Skeletal muscle satellite cell (primary cell): Measurements from ENCODE around the gene TXNDC12. TPM values are rescaled to one million over a fixed set of nuclear protein-coding genes. Genes with fewer than 3 reads are reported as not detected.
"Not testable (repeated sequence)": the region's sequence is repeated elsewhere in the genome, so short reads cannot be mapped to it uniquely, and the experiment has no call there.

Experiments used
- H3K27me3 ChIP-seq: 2 replicates; pipeline ENCODE4 v1.7.0; 2013; ENCODE audit warnings: low read length; ENCODE audit not compliant: control insufficient read depth, insufficient read depth
- H3K36me3 ChIP-seq: 2 replicates; pipeline ENCODE4 v1.7.0; 2013; ENCODE audit warnings: mild to moderate bottlenecking, control low read depth, low read length; ENCODE audit not compliant: insufficient read depth
- H3K4me1 ChIP-seq: 2 replicates; pipeline ENCODE4 v1.7.0; 2013; ENCODE audit warnings: low read length; ENCODE audit not compliant: control insufficient read depth, insufficient read depth
- H3K4me2 ChIP-seq: 2 replicates; pipeline ENCODE4 v1.7.0; 2013; ENCODE audit warnings: mild to moderate bottlenecking, low read length
- H3K4me3 ChIP-seq: 2 replicates; pipeline ENCODE4 v1.7.0; 2013; ENCODE audit warnings: low read length
- H3K9ac ChIP-seq: 2 replicates; pipeline ENCODE4 v1.7.0; 2013; ENCODE audit warnings: mild to moderate bottlenecking, low read depth, low read length, moderate library complexity
- H3K9me3 ChIP-seq: replicated peaks from 2 replicates; pipeline ENCODE4 v1.7.0; 2013; ENCODE audit warnings: mild to moderate bottlenecking, control low read depth, low read length
- total RNA-seq: library from RNA; depleted of rRNA; stranded (reverse); fragments of >200 nt; gene quantifications from 2 replicates; pipeline ENCODE4 v1.2.3, GENCODE V29; 2012; rRNA removed

TXNDC12 gene
- 46.9 and 53.5 TPM in 2 replicates for total RNA-seq

DNA sequence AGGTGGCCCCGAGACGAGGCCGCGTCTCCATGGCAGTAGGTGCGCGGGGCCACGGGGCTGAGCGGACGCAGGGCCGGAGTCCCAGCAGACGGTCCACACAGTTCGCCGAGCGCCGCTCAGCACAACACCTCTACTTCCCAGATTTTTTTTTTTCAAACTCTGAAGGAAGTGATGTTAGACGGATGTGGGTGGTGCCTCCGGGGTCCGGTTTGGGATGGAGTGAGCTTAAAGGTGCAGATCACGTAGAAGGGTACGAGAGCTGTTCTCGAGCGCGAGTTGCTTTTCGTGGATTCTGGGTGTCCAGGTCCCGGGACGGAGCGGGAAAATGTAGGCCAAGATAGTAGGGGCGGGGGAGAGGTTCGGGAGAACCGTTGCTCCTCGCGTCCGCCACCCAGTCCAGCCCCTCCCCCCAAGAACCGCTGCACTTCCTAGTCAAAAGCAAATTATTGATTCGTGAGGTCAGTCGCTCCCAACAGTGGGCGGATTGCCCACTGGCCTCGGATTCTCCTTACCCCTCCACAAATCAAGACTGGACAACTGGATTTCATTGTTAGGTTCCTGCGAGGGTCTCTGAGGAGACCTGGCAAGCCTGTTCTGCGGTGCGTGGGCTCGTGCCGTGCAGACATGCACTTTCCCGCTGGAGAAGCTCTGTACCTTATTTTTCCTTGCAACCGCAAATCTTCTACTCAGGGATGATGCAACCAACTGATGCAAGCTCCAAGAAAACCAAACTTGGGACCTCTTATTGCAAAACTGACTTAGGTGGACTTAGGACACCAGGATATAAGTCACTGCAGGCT is at the start of gene TXNDC12:
Gene TXNDC12 (minus strand): TSS at position 126 of the 800 bp plus-strand sequence. CDS start 95 bp downstream, at position 31.
- H3K36me3 ChIP-seq, result peaks cover 14% of the 10 kb centered on the region
- H3K27me3 ChIP-seq, result no peaks in the 10 kb centered on the region
- H3K4me1 ChIP-seq, result peaks cover 35% of the 10 kb centered on the region
- peak within 1 kb of the TSS; percentile 94 for H3K9ac ChIP-seq
- H3K9me3 ChIP-seq, result no peaks in the 10 kb centered on the region
- peak within 1 kb of the TSS; percentile 96 for H3K4me2 ChIP-seq
- peak within 1 kb of the TSS; percentile 97 for H3K4me3 ChIP-seq

DNA sequence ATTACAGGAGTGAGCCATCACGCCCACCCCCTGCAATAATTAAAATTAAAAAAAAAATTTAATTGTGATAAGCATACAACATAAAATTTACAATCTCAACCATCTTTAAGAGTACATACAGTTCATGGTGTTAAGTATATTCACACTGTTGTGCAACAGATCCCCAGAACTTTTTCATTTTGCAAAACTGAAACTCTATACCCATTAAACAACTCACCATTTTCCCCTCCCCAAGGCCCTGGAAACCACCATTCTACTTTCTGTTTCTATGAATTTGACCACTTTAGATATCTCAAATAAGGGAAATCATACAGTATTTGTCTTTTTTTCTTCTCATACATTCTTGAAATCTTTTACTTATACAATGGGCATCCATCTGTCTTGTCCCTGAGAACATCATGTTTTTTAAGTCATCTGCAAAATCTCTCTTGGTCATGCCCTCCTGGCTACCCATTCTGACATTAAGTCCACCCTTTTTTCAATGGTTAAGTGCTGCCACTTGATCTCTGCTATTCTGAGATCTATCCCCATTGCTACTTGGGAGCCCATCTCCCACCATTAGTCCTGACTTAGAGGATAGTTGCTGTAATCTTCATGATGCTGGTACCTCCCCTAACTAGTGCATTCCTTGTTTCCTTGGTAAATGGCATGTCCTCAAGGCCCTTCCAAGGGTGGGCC is 47.5 kb upstream of the TXNDC12 start:
- Histone ChIP-seq H3K4me1 (no peaks in the 10 kb centered on the region), H3K36me3 (no peaks in the 10 kb centered on the region), H3K4me2 (no peak overlapping the region), H3K27me3 (no peaks in the 10 kb centered on the region), H3K9ac (no peak overlapping the region), H3K9me3 (no peaks in the 10 kb centered on the region), H3K4me3 (no peak overlapping the region)

DNA sequence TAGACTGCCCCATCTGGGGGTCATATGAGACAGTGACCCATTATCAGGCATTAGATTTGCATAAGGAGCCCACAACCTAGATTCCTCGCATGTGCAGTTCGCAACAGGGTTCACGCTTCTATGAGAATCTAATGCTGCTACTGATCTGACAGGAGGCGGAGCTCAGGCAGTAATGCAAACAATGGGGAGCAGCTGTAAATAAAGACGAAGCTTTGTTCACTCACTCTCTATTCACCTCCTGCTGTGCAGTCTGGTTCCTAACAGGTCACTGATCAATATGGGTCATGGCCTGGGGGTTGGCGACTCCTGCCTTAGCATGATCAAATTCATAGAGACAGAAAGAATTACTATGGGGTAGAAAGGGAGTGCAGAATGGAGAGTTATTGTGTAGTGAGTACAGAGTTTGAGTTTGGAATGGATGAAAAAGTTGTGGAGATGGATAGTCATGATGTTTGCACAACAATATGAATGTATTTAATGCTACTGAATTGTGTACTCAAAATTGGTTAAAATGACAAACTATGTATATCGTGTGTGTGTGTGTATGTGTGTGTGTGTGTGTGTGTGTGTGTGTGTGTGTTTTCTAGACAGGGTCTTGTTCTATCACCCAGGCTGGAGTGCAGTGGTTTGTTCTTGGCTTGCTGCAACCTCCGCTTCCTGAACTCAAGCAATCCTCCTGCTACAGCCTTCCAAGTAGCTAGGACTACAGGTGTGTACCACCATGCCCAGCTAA is 43.3 kb upstream of the TXNDC12 start:
- no peaks in the 10 kb centered on the region for H3K36me3 ChIP-seq
- no peaks in the 10 kb centered on the region for H3K27me3 ChIP-seq
- H3K4me3 ChIP-seq, result no peak overlapping the region
- no peak overlapping the region for H3K9ac ChIP-seq
- no peaks in the 10 kb centered on the region for H3K4me1 ChIP-seq
- H3K4me2 ChIP-seq, result no peak overlapping the region
- H3K9me3 ChIP-seq, result no peaks in the 10 kb centered on the region

DNA sequence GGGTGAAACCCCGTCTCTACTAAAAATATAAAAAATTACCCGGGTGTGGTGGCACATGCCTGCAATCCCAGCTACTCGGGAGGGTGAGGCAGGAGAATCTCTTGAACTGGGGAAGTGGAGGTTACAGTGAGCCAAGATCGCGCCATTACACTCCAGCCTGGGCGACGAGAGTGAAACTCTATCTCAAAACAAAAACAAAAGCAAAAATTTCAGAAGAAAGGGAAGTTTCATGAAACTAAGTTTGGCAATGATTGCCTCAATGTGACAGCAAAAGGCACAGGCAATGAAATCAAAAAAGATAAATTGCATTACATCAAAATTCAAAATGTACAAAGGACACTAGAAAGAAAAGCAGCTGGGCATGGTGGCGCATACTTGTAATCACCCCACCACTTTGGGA is 41.2 kb upstream of the TXNDC12 start:
- Histone ChIP-seq H3K4me3 (no peak overlapping the region), H3K4me1 (no peaks in the 10 kb centered on the region), H3K4me2 (no peak overlapping the region), H3K9me3 (no peaks in the 10 kb centered on the region), H3K27me3 (no peaks in the 10 kb centered on the region), H3K9ac (no peak overlapping the region), H3K36me3 (peaks cover 1% of the 10 kb centered on the region)

DNA sequence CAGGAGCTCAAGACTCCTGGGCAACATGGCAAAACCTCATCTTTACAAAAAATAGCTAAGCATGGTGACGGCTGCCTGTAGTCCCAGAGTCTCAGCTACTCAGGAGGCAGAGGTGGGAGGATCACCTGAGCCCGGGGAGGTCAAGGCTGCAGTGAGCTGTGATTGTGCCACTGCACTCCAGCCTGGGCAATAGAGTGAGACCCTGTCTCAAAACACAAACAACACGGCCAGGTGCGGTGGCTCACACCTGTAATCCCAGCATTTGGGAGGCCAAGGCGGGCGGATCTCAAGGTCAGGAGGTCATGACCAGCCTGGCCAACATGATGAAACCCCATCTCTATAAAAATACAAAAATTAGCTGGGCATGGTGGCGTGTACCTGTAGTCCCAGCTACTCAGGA is 39.3 kb upstream of the TXNDC12 start:
- not testable (repeated sequence) for H3K4me1 ChIP-seq, H3K9ac ChIP-seq, H3K9me3 ChIP-seq, H3K27me3 ChIP-seq, H3K4me2 ChIP-seq, H3K4me3 ChIP-seq
- peaks cover 11% of the 10 kb centered on the region for H3K36me3 ChIP-seq

DNA sequence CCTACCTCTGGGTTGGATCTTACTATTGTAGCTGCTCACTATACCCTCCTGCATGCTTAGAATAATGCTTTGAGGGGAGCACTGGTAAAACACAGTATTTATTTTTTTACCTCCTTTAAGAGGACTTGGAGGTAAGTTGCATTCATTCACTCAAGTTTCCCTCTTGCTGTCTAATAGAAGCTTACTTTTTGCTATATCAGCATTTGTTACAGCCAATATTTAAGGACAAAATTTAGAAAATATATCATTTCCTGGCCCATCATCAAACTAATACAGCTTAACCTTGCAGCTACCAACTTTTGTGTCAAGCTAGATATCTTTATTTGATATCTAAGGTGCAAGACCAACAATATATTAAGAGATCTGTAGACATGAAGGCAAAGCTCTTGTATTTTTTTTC is 32.9 kb upstream of the TXNDC12 start:
- not testable (repeated sequence) for H3K9me3 ChIP-seq, H3K9ac ChIP-seq, H3K4me1 ChIP-seq, H3K27me3 ChIP-seq, H3K4me3 ChIP-seq, H3K4me2 ChIP-seq
- H3K36me3 ChIP-seq, result peaks cover 24% of the 10 kb centered on the region

DNA sequence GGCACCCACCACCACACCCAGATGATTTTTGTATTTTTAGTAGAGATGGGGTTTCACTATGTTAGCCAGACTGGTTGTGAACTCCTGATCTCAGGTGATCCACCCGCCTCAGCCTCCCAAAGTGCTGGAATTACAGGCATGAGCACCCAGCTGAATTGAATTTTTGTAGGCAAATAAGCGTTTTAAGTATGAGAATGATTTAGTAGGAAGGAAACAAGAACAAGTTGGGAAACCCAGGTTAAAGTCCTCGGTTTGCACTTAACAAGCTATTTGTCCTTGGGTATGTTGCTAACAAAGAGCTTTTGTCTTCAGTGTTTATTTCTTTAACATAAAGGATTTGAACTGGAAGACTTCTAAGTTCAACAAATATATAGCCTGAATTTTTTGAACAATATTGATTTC is 25.0 kb upstream of the TXNDC12 start:
- Histone ChIP-seq H3K4me1 (no peaks in the 10 kb centered on the region), H3K4me3 (no peak overlapping the region), H3K9me3 (no peaks in the 10 kb centered on the region), H3K27me3 (no peaks in the 10 kb centered on the region), H3K9ac (no peak overlapping the region), H3K4me2 (no peak overlapping the region), H3K36me3 (peaks cover 24% of the 10 kb centered on the region)

DNA sequence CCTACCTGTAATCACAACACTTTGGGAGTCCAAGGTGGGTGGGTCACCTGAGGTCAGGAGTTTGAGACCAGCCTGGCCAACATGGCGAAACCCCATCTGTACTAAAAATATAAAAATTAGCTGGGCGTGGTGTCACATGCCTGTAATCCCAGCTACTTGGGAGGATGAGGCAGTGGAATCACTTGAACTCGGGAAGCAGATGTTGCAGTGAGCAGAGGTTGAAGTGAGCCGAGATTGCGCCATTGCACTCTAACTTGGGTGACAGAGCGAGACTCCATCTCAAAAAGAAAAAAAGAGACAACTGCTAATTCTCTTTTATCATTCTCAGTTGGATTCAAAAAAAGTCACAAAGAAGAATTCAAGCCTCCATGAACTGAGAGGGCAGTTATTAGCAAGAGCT is 22.3 kb upstream of the TXNDC12 start:
- H3K9me3 ChIP-seq, result not testable (repeated sequence)
- peaks cover 31% of the 10 kb centered on the region for H3K36me3 ChIP-seq

DNA sequence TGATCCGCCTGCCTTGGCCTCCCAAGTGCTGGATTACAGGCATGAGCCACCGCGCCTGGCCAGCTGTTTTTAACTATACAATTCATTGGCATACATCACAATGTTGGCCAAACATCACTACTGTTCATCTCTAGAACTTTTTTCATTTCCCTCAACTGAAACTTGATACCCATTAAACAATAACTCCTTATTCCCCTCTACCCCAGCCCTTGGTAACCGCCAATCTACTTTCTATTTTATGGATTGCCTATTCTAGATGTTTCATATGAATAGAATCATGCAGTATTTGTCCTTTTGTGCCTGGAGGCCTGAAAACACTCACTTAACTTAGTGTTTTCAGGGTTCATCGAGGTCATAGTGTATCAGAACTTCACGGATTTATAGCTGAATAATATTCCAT is 17.3 kb upstream of the TXNDC12 start:
- Histone ChIP-seq H3K4me1 (no peaks in the 10 kb centered on the region), H3K9ac (no peak overlapping the region), H3K27me3 (no peaks in the 10 kb centered on the region), H3K36me3 (peaks cover 34% of the 10 kb centered on the region), H3K4me3 (no peak overlapping the region), H3K4me2 (no peak overlapping the region), H3K9me3 (no peaks in the 10 kb centered on the region)

More for the DNA sequence above, 22.3 kb upstream of the TXNDC12 start:
- not testable (repeated sequence) for H3K4me2 ChIP-seq, H3K4me1 ChIP-seq, H3K4me3 ChIP-seq, H3K27me3 ChIP-seq, H3K9ac ChIP-seq

DNA sequence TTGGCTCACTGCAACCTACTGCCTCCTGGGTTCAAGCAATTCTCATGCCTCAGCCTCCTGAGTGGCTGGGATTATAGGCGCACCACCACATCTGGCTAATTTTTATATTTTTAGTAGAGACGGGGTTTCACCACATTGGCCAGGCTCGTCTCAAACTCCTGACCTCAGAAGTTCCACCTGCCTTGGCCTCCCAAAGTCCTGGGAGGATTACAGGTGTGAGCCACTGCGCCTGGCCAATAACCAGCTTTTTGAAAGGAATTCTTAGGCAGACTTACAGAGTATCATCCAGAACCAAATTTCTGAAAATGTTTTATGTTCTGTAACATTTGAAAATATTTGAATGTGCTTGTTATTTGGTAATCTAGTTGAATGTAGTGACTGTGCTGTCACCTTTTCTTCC is 15.7 kb upstream of the TXNDC12 start:
- no peak overlapping the region for H3K4me3 ChIP-seq
- H3K27me3 ChIP-seq, result no peaks in the 10 kb centered on the region
- peaks cover 42% of the 10 kb centered on the region for H3K36me3 ChIP-seq
- no peak overlapping the region for H3K4me2 ChIP-seq
- H3K9me3 ChIP-seq, result no peaks in the 10 kb centered on the region
- H3K4me1 ChIP-seq, result no peaks in the 10 kb centered on the region
- H3K9ac ChIP-seq, result no peak overlapping the region

DNA sequence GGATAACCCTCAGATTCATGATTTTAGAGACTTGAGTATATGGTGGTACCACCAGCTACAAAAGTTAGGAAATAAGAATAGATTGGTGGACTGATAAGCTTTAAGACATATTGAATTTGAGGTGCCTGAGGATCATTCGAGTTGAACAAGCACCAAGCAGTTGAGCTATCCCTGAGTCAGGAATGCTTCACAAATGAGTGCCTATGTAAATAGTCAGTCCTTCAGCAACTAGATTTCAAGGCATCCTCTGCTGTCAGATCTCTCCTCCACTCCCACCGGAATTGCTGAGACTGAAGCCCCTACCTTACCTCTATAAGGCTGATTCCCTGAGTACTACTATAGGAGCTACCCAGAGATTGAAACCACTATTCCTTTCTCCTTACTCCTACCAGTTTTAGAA is 8.2 kb upstream of the TXNDC12 start:
- no peaks in the 10 kb centered on the region for H3K27me3 ChIP-seq

More for the DNA sequence above, 8.2 kb upstream of the TXNDC12 start:
- no peak overlapping the region for H3K4me2 ChIP-seq
- H3K36me3 ChIP-seq, result peaks cover 51% of the 10 kb centered on the region
- H3K9ac ChIP-seq, result no peak overlapping the region
- H3K9me3 ChIP-seq, result no peaks in the 10 kb centered on the region
- peaks cover 14% of the 10 kb centered on the region for H3K4me1 ChIP-seq
- H3K4me3 ChIP-seq, result no peak overlapping the region
